Testis (tissue), 3 donors: Measurements from ENCODE around the gene SSU72. TPM values are rescaled to one million over a fixed set of nuclear protein-coding genes. Genes with fewer than 3 reads are reported as not detected.

Experiments
- DNase-seq: peaks from one replicate; pipeline ENCODE4 v3.0.0-alpha.2; 2019
- H3K27ac ChIP-seq, 2 donors: fragments of 200-600 bp; sonication (generic); one replicate each; pipeline ENCODE4 v1.5.1; 2019
- H3K27me3 ChIP-seq: fragments of 200-600 bp; sonication (generic); one replicate; pipeline ENCODE4 v1.5.1; 2019
- H3K36me3 ChIP-seq: fragments of 200-600 bp; sonication (generic); one replicate; pipeline ENCODE4 v1.5.1; 2017; ENCODE audit warnings: low read depth; ENCODE audit errors: missing control alignments
- H3K4me1 ChIP-seq: fragments of 200-600 bp; sonication (generic); one replicate; pipeline ENCODE4 v1.5.1; 2019
- H3K4me3 ChIP-seq, 2 donors: fragments of 200-600 bp; sonication (generic); one replicate each; pipeline ENCODE4 v1.5.1; 2017 to 2019
- H3K9me3 ChIP-seq: fragments of 200-600 bp; sonication (generic); one replicate; pipeline ENCODE4 v1.5.1; 2017
- POLR2A ChIP-seq: fragments of 450-650 bp; IDR thresholded peaks from one replicate; pipeline ENCODE4 v1.6.1; 2017; ENCODE audit warnings: antibody characterized with exemption, mild to moderate bottlenecking, moderate library complexity
- WGBS, 2 donors: methylation state at CpG; one replicate each; pipeline ENCODE4 v1.1.5; 2018; 5-methylcytosine and 5-hydroxymethylcytosine counted together
- intact Hi-C: fragments of 100-400 bp; cut with DNase I; formaldehyde crosslinking; loops from one replicate; pipeline ENCODE4 v1.15.1; 2023; ENCODE audit warnings: low total_unique reads
- polyA plus RNA-seq: library from polyadenylated mRNA; stranded (reverse); fragments of 350-450 nt; fragmentation: Illumina TruSeq; extraction: RNeasy Lipid Tissue Mini Kit (QIAGEN cat#74804); gene quantifications from one replicate; pipeline ENCODE4 v1.2.3, GENCODE V29; 2014; ENCODE audit warnings: low read depth, low replicate concordance; ENCODE audit not compliant: insufficient read depth
- total RNA-seq, 2 donors: library from RNA; depleted of rRNA; stranded (reverse); fragments of >200 nt; gene quantifications; one replicate each; pipeline ENCODE4 v1.2.3, GENCODE V29; 2016
- TF ChIP-seq, protein P1 (sequence below), 3 experiments: fragments of 450-650 bp in 2 of 3; fragments of 200-600 bp in 1 of 3; sonication (generic) in 1 of 3; IDR thresholded peaks; one replicate each; pipeline ENCODE4 v1.5.1; 2016 to 2019; ENCODE audit warnings: antibody characterized with exemption in 3 of 3, mild to moderate bottlenecking in 2 of 3, moderate library complexity in 1 of 3

SSU72 gene
- total and polyA plus RNA-seq, 3 donors from 2014 or later = 67.0 to 158 (median 146) TPM

DNA sequence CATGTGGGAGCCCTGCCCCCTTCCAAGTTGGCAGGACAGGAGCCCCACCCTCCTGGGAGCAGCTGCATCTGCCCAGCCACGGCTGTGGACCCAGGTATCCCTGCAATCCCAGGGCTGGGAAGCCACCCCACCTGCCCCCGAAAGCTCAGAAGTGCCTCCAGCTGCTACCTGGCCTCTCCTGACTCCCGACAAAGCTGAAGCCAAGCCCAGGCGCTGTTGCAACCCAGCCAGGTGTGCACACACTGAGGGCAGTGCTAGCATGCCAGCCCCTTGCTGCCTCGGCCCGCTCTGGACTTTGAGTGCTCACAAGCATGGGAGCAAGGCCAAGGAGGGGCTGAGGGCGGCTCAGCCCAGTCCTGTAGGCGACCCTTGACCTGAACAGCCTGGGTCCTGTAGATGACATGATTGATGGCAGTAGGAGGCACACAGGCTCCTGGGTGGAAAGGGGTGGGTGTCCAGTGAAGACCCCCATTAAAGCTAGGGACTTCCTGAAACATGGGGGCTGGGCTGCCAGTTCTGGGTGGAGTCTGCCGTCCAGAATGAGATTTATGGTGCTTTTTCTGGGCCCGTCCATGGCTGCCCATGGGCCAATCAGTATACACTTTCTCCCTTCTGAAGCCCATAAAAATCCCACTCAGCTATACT lies 2.8 kb upstream of the SSU72 start:
- Histone ChIP-seq H3K27me3 (no peaks in the 10 kb centered on the region), H3K4me3 (no peak overlapping the region), H3K4me1 (peaks cover 16% of the 10 kb centered on the region), H3K27ac (no peak overlapping the region), H3K9me3 (no peaks in the 10 kb centered on the region), H3K36me3 (no peaks in the 10 kb centered on the region)
- WGBS, 2 donors = 47 to 71% methylated on average over 4 to 10 of the region's 10 CpGs
- TF ChIP-seq, protein P1, sequence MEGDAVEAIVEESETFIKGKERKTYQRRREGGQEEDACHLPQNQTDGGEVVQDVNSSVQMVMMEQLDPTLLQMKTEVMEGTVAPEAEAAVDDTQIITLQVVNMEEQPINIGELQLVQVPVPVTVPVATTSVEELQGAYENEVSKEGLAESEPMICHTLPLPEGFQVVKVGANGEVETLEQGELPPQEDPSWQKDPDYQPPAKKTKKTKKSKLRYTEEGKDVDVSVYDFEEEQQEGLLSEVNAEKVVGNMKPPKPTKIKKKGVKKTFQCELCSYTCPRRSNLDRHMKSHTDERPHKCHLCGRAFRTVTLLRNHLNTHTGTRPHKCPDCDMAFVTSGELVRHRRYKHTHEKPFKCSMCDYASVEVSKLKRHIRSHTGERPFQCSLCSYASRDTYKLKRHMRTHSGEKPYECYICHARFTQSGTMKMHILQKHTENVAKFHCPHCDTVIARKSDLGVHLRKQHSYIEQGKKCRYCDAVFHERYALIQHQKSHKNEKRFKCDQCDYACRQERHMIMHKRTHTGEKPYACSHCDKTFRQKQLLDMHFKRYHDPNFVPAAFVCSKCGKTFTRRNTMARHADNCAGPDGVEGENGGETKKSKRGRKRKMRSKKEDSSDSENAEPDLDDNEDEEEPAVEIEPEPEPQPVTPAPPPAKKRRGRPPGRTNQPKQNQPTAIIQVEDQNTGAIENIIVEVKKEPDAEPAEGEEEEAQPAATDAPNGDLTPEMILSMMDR (IDR thresholded peaks at IDR 0.05) = no peak
- TF ChIP-seq POLR2A = no peak
- intact Hi-C loops = no loop called here
- no peak for DNase-seq

DNA sequence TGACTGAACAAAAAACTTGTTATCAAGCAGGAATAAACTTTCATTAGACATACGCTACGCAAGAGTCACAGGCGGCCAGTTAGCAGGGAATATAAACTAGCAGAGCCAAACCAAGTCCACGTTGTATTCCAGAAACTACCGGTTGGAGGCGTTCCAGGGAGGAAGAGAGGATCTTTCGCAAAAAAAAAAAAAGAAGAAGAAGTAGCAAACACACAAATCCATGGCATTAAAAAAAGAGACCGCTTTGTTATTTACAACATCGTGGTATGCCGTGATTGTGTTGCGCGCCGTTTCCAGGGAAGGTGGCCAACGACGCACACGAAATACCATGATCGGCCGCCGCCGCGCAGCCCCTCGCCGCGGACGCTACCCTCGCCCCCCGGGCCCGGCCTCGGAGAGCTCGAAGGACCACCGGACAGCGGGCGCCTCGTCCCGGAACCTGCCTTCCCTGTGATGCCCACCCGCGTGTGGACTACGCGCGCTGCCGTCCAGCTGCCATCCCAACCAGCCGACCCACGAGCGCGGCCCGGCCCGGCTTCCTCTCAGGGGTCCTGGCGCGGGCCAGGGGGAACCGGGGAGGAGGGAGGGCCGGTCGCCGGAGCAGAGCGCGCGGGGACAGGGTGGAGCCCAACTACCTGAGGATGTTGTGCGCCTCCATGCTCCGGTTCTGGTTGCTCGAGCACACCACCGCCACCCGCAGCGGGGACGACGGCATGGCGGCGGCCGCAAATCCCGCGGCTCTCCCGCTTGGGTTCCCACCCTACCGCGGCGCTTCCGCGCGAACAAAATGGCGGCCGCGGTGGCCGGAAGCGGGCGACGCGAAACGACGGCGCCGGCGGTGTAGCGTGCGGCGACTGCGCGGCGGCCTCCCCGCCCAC lies 581 bp downstream of the SSU72 start:
- peak; percentile 70 for DNase-seq
- Histone ChIP-seq H3K27ac (peak overlapping the region; percentile 96 to 98), H3K9me3 (no peaks in the 10 kb centered on the region), H3K27me3 (no peaks in the 10 kb centered on the region), H3K36me3 (no peaks in the 10 kb centered on the region), H3K4me3 (peak overlapping the region; percentile 99 to 100), H3K4me1 (peaks cover 29% of the 10 kb centered on the region)
- 1% methylated on average over 42 to 96 of the region's 96 CpGs for WGBS, 2 donors
- intact Hi-C loops = no loop called here
- TF ChIP-seq, protein P1 (IDR thresholded peaks at IDR 0.05) = no peak
- TF ChIP-seq POLR2A = no peak

- Histone ChIP-seq H3K27me3 (no peaks in the 10 kb centered on the region), H3K36me3 (no peaks in the 10 kb centered on the region), H3K27ac (peak overlapping the region; percentile 14 to 59), H3K4me1 (peaks cover 36% of the 10 kb centered on the region), H3K9me3 (no peaks in the 10 kb centered on the region), H3K4me3 (no peak overlapping the region)
- WGBS, 2 donors = 39 to 57% methylated on average over 5 to 7 of the region's 7 CpGs
- peak; percentile 75 for DNase-seq
- TF ChIP-seq, protein P1 (IDR thresholded peaks at IDR 0.05) = no peak
- no peak for TF ChIP-seq POLR2A
- intact Hi-C loops = no loop called here
Observed at GRCh38 chr1:1569341-1569740, 5.3 kb downstream of the SSU72 start.

DNA sequence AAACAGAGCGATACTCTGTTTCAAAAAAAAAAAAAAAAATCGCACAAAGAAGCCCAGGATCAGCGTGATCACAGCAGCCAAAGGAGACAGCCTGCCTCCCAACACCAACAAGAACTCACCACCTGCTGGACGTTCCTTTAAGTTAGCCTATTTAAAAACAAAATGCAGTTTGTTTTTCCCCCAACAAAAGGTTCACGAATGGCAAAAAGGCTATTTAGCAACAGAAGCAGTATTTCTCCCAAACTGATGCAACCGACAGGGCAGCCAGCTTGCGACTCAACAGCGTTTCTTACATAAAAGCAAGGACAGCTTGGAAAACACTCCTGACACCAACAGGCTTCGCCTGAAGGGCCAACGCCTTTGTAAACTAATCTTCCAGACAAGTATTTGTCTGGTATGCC lies 6.8 kb downstream of the SSU72 start:
- no peaks in the 10 kb centered on the region for H3K9me3 ChIP-seq
- no peak overlapping the region for H3K4me3 ChIP-seq
- H3K27ac ChIP-seq = peak overlapping the region in 1 of 2 donors; percentile 14
- peak; percentile 59 for DNase-seq
- H3K4me1 ChIP-seq = peaks cover 34% of the 10 kb centered on the region
- WGBS, 2 donors = 51 to 59% methylated on average over 10 of the region's 10 CpGs
- H3K27me3 ChIP-seq = no peaks in the 10 kb centered on the region
- intact Hi-C loops = no loop called here
- TF ChIP-seq POLR2A = no peak
- TF ChIP-seq, protein P1 (IDR thresholded peaks at IDR 0.05) = no peak
- H3K36me3 ChIP-seq = no peaks in the 10 kb centered on the region
